GM21737 (cell line): ENCODE data around the gene ZNF423.

Experiments
- ATAC-seq: cut with Tn5 transposase; IDR thresholded peaks from one replicate; pipeline ENCODE4 v1.9.1; 2021; ENCODE audit warnings: mild to moderate bottlenecking, moderate library complexity; ENCODE audit not compliant: unreplicated experiment

The ZNF423 gene

DNA sequence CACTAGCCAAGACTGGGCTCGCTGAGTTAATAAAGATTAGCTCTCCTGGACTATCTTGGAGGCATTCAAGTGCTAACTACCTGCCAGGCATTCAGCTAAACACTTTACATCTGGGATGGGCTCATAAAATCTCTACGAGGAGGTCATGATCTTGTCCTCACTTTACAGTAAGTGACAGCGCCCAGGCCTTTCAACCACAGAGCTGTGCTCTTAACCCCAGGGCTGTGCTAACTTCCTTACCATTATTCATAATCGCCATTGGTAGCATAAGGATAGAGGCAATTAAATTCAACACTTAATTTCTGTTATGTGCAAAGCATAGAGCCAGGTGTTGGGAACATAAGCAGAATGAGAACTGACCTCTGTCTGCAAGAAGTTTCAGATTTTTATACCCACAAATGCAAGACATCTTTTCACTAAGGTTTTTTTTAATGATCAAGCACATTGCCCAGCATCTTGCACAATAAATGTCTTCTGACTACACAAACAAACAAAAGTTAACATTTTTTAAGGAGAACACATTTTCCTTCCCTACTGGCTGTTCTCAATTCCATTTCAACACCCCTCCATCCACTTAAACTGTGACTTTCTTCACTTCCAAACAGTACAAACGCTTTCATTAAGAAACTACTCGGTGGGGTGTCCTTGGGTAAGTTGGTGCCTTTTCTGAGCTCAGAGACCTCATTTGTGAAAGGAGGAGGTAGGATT is 310.0 kb downstream of the ZNF423 start:
- no peak for ATAC-seq

DNA sequence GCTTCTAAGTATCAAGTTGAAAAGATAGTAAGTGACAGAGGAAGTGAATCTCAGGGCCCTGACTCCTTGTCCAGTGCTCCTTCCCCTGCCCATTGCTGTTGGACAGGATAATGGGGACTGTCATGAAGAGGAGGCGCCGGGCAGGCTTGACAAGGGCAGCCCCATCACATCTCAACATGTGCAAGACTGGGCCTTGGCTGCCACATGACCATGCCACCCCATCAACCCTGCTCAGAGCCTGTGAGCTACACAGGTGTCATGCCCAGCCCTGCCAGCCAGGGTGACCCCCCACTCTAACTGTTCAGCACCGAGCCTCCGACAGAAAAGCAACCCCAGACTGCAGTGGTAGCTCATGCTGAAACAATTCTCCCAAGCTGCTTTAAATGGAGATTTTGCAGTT is 310.7 kb downstream of the ZNF423 start:
- ATAC-seq = no peak

DNA sequence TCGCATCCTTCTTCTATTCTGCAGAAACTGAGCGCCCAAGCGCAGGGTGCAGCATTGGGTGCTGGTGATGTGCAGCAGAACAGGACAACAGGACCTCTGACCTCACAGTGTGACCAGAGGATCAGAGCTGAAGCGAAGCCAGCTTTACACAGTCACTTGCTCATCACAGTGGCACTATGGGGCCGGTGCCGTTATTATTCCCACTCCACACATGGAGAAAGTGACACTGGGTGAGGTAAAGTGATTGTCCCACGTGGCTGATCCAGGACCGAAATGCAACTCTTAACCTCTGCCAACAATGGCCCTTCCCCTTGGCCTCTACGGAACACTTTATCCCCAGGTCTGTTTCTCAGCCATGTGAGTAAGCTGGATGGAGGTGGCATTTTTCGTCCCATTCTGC is 311.1 kb downstream of the ZNF423 start:
- no peak for ATAC-seq

DNA sequence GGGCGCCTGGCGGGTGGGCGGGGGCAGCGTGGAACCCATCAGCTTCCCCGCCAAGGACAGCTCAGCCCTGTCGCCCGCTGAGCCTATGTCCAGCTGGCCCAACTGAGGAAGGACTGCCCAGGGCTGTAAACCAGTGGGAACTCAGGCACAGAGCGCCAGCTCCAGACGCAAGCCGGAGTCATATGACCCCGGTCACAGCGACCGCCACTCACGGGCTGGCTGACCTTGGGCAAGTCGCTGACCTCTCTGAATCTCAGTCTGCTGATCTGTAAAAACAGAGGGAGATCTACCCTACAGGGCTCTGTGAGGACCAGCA is 312.3 kb downstream of the ZNF423 start:
- ATAC-seq = no peak

DNA sequence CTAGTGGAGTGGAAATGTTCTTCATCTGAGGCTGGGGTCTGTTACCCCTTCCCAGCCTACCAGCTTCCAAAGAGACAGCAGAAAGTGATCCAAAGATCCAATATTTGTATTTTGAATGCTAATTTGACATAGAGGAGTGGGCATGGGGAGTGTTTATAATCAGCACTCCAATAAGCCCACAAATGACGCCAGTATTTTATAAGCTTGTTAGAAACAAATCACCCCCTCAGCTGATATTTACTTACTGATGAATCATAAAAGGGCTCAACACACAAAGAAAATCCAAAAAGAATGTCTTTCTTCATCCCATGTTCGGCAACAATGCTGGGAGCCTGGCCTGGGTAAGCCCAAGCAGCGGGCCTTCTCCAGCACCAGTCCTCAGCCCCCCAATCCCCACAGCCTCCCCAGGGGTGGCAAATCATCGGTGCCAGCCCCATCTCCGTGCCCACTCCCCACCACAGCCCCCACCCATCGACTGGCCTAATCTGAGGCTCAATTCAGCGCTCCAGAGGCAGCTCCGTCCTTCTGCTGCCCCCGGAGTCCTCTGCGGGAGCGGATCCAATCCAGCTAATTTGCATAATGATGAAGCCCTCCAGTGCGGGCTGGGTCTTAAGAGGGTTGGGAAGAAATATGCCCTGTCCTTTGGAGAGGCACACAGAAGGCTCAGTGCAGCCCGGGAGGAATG is 312.8 kb downstream of the ZNF423 start:
- ATAC-seq = no peak

DNA sequence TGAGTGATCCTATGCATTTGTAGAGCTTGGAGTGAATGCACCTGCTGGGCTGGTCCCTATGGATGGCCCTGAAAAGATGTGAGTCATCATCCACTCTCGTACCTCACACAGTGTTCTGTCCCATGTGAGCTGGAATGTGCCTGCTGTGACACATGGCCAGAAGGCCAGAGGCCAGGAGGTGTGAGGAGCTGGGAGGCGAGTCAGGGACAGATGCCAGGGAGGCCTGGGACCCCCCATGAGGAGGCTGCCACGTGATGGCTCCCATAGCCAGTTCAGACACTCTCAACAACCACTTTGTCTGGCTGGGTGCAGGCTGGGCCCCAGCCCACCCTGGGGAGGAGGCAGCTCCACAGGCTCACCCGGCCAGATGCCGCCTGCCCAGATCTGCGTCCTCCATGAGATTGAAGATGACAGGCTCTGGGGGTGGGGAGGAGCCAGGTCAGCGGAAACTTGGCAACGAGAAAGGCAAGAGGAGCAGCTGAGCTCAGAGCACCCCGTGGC is 313.5 kb downstream of the ZNF423 start:
- ATAC-seq = no peak

DNA sequence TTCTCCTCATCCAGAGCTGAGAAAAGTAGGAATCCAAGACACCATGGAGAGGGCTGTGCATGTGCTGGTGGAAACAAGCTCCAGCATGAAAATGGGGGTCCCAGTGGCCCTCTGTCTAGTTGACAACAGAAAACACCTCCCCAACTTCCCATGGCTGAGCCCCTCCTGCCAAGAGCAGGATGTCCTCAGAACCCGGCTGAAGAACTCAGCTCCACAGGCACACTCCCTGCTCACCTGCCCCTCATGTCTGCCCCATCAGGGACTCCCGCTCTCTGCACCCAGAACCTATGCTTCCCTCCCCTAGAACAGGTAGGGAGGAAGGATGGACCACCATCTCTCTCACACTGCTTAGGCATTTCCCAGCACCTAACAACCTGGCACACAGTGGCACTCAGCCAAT is 315.1 kb downstream of the ZNF423 start:
- ATAC-seq = no peak

DNA sequence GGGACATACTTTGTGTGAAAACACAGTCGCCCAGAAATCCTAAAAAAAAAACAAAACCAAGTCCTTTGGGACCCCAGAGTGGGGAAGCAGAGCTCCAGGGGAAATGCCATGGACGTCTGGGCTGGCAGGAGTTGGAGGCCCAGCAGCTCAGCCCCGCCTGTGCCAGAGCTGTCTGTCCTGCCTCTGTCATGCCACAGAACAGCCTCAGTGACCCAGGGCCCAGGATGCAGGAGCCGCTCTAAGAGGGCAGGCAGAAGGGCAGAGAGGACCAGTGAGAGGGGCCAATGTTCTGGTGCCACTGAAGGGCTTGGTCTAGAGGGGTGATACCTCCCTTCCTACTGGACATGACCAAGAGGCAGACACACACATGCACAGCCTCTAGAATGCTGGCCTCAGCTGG is 316.2 kb downstream of the ZNF423 start:
- ATAC-seq = no peak

DNA sequence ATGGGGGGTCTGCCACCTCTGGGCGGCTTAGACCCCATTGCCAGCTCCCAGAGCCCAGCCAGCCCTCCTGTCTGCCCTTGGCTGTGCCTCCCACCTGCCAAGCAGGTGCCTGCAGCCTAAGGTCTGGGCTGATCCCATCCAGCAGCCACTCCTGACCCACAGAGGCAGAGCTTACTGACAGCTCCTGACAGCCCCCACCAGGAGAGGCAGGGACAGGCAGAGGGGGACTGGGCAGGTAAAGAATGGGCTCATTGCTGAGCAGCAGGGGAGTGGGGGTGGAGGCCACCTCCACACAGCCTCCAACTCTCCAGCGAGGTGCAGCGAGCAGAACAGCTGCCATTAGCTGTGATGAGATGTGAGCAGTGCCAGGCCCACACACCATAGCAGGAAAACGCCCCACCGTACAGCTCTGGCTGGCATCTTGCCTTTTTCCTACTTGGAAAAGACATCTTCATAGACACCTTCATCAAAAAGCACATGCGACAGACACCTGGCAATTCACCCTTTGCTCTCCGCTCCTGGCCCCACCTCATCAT is 317.9 kb downstream of the ZNF423 start:
- ATAC-seq = no peak

DNA sequence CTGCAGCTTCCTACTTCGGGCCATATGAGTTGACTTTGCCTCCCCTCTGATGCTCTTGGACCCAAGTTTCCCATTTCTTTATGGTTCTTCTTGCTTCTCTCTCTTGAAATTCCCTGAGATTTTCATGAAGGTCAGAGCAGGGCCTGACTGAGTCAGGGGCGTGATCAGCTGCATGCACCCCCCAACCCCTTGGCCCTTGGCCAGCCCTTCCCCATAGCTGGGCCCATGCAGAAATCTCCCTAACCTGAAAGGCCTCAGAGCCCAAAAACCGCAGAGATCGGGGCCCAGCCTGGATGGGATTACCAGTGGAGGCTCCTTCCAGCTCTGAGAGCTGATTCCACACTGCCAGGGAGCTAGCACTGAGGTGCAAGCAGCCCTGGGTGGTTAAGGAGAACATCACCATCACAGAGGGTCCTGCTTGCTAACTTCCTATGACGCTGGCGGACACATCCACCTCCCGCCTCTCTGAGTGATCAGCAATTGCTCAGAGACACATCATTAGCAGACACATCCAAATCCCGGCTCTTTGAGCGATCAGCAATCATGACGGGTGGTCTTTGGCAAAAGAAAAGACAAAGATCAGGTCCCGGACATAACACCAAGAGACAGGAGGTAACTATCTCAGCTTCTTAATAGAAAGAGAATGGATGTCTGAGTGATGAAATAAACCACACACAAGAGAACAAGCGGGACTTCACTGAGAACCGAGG is 320.9 kb downstream of the ZNF423 start:
- no peak for ATAC-seq

DNA sequence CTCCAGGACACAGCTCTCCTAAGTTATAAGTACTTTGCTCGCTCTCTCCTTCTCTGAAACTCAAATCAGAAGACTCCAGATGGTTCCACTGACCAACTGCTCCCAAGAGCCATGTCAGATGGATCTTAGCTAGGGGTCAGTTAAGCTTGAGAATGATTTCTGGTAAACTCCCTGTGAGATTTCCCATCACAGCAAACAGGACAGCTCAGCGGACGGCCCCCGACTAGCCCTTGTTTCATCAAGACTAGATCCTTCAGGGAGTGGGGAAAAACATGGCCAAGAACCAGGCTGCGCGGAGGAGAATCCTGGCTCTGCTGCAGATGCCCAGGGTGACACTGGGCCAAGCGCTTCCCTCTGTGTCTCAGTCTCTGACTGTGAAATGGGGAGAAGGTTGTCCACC is 322.5 kb downstream of the ZNF423 start:
- no peak for ATAC-seq

DNA sequence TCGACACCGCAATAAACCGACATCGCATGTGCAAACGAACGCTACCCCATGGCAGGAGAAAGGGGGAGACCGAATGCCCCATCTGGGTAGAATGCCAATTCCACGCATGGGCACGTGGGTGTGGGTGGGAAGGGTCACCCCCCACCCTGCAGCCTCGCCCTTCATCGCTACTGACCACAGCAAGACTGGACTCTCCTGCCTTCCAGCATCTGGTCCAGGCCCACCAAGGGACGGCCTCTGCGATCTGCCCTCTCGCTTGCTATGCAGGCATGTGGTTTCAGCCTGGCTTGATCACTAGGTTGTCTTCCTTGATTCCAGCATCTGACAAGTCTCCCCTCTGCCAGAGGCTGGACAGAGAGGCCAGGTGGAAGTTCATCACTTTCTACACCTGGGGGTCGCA is 323.0 kb downstream of the ZNF423 start:
- ATAC-seq = no peak

DNA sequence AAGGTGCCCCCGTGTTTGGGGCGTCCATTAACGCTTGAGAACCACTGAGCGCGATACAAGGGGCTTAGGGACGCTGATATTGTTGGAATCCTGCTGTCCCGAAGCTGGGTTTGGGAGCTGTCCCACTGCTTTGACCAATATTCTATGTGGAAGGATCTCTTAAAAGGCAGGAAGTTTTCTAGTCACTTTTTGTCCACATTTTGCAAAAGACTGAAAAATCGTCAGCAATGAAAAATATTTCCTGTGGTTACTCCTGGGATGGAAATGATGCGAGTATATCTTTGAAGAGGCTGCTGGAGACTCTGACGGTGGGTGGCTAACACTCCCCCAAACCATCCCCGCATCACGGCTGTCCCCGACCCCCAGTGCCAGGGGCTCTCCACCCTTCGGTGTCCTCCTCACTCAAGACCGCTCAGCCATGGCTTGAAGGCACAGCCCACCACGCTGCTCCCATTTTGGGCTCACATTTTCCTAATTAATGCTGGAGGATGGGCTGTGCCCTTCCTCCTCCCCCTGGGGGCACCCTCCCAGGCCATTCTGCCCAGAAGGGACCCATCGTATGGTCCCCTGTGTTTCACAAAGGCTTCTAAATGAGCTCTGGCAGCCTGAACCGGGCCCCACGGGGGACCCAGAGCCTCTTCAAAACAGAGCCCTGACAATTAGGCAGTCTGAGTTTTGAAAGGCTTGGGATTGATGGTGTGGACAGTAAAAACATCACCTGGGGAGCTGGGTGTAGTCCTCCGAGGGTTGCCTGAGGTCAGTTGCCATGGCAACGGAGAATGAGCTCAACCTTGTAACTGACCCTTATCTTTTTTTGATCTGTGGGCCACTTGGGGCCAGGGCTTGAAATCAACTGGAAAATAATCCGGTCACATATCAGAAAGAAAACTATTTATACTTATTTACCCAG is 323.7 kb downstream of the ZNF423 start:
- no peak for ATAC-seq

DNA sequence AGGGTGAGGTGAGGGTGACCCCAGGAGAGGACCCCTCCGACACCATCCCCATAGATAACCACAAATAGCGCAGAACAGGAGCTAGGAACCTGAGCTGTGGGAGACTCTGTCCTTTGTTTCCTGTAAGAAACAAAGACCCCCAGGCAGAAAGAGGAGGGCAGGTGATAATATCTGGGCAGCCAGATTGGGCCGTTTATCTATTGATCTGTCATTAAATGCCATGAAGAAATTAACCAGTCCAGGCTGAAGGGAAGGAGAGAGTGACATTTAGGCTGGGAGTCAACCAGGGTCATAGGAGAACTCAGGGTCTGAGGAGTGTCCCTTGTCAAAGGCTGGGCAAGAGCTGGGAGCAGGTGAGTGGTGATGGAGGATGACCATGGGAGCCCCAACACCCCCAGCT is 324.5 kb downstream of the ZNF423 start:
- no peak for ATAC-seq

DNA sequence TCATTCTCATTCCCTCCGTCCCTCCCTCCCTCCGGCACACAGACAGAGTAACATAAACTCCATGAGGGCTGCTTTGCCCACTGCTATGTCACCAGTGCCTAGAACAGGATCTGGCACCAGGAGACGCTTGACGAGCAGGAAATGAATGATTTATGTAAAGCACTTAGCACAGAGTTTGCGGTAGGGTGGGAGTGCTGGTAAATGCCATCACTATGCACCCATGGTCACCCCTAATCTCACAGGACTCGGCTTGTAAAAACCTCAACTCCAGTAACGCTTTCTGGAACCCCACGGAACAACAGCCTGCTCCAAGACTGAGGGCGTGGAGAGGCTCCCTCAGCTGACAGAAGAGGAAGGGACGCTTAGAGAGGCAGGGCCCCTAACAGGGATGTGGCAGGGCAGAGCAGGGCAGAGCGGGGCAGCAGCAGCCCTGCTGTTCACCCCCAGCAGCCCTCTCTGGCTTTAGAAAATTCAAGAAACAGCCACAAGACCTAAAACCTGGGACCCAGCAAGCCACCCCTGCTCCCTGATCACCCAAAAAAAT is 325.4 kb downstream of the ZNF423 start:
- ATAC-seq = no peak

DNA sequence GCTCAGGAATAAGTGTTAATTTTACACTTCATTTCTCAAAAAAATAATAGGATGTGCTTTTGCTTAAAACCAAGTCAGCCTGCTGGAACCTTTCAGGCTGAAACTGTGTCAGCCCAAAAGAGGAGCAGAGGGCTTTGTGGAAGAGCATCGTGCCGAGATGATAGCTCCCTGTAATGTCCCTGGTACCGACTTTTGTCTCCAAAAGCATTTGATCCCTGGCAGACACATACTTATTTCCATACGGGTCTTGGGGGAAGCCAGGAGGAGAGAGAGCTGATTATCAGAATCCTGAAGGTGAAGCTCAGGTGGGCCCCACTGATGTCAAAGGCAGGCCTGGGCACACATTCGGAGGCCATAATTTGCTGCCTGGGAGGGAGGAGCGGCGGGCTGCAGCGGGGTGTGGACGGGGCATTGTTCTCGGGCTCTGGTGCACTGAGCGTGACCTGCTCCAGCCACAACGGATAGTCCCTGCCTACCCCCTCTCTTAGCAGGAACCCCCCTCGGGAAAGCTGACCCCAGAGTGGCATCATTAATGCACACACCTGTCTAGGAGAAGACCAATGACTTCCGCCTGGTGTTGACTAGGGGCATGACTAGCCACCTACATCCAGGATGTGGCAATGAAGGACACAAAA is 326.4 kb downstream of the ZNF423 start:
- ATAC-seq = no peak

DNA sequence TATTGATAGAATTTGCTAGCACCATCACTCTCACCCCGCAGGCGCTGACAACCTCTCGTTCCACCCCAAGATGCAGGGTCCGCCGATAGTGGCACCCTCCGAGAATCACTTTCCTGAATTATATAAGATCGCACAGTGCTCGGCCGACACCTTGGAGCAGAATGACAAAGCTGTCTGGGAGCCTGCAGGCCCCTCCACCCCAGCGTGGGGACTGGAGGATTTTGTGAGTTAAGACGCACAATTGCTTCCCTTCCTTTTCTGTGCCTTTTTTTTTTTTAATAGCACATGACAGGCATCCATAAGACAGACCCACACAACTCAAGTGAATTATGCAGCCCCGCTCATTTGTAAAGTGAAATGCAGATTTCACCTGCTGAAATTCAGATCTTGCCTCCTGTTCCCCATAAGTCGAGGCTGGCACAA is 327.0 kb downstream of the ZNF423 start:
- ATAC-seq = no peak

DNA sequence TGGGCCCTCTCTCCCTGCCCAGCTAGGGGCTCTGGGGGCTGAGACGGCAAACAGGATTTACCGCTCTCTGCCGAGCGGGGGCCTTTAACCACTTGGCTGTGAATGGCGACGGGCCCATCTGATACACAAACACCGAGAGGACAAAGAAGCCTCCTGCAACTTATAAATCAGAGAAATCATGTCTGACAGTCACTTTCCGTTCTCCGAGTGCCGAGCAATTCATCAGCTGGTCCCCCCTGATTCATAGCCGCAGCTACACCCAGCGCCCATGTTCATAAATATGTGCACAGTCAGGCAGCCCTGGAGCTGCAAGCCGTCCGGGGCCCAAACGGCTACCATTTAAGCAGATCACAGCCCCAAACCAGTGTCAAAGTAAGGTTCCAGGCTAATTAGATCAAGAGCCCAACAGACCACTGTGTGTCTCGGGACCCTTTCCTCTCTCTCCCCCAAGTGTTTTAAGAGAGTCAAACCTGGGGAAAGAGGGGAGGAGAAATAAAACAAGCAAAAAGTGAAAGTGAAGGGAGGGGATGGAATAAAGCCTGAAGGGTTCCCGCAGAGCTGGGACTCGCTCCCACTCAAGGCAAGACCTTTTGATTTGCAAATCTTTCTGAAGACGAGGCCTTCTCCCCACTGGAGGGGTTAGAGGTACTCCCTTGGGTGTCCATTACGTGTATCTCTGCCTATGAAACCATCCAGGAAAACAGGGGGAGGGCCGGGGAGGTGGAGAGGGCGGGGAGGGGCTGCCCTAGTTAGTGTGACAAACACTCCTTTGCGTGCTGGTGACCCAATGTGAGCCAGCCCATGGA is 327.6 kb downstream of the ZNF423 start:
- ATAC-seq = no peak

DNA sequence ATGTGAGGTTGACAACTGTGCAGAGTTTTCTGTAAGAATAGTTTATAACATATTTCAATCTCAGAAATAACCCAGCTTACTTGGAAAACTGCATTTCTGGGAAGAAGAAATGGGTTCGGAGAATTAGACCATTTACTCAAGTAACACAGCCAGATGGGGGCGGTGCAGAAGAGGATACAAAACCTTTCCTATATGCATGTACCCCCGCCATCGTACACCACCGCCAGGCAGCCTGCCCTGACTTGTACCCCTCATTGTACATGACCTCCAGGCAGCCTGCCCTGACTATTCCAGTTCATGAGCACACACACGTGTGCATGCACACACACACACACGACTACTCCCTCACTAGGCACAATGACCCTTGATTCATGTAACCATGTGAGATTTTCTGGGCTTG is 328.3 kb downstream of the ZNF423 start:
- no peak for ATAC-seq
